Putamen (tissue), 1 donor: ENCODE measurements around the gene ELOB.
"Not testable (repeated sequence)": the region's sequence is repeated elsewhere in the genome, so short reads cannot be mapped to it uniquely, and the experiment has no call there.

Experiments used
- DNase-seq: peaks from one replicate; pipeline ENCODE4 v3.0.0-alpha.2; 2016; ENCODE audit warnings: low spot score

ELOB gene

DNA sequence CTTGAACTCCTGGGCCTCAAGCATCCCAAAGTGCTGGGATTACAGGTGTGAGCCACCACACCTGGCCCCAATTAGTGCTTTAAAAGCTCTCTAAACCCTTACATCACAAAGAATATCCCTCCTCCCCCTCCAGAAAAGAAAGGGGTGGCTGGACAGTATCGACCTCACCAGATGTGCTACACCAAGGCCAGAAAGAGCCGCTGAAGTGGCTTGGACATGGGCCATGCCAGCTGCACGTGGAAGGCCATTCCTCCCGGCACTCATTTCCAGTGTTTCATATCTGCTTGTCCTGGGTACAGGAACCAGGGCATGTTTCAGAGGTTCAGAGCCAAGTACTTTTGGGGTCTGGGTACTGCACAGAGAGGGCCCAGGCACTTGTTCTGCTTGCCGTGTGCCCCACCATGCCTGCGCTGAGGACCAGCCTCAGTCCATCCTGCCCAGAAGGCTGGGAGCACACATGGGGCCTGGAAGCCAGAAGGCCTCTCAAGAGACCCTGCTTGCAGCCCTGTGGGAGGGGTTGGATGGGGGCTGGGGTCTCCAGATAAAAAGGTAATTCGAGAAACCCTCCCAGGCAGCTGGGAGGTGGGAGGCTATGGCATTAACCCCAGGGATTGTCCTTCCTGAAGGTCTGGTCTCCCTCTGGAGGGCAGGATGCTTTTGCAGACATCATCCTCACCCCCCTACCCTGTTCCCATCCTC lies 28.2 kb downstream of the ELOB start:
- DNase-seq: no peak

DNA sequence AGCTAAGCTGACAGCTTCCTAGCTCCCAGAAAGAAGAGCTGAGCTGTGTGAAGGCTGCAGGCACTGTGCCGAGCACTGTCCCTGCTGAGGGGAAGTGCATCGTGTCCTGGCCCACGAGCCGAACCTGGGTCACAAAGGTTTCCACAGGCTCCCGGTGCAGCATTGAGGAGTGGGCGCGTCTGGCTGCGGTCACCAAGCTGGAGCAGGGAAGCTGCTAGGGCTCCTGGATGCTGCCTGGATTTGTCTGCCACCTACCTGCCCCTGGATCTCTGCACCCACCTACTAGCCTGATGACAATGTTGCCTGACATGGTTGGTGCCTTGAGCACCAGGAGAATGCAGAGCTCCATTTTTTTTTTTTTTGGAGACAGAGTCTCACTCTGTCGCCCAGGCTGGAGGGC lies 31.1 kb downstream of the ELOB start:
- peak; percentile 48 for DNase-seq

DNA sequence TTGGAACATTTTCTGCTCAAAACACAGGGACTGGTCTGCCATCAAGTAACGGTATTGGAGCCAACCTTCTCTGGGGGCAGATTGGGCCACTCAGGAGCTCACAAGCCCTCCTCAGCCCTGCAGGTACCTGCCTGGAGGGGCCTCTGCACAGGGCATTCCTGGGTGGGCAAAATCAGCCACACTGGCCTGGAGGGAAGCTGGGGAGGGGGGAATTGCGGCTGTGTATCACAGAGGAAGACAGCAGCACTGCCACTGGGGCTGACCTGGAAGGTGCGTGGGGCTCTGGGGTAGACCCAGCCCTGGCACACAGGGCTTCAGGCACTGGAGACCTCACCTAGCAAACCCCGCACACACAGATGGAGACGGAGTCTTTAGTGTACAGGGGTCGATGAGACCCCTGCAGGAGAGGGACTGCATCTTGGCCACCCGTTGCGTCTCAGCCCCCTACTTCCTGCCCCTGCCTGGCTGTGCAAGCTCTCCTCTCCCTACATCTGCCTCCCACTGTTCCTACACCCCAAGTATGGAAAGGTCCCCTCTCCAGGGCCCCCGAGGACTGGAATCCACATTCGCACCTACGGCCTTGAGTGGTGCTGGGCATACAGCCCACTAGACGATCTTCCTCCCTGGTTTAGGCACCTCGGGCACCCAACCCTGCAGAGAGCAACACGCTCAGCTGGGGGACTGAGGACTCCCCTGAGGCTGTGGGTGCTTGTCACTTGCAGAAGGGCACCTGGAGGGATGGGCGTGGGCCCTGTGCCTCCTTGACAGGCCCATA lies 31.8 kb downstream of the ELOB start:
- DNase-seq: no peak

DNA sequence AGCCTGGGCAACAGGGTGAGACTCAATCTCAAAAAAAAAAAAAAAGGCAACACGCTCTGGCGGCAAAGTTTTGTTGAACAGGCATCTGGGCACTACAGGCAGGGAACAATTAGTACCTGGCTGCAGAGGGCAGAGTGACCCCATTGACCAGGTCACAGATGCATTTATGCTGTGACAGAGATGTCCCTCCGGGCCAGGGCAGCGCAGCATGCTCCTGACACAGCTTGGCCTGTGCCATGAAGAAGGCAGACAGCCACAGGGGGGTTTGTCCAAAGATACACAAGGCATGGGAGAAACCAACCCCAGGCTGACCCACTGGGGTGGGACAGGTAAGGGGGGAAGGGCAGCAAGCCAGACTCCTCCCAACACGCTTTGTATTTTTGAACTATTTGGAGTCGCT lies 32.4 kb downstream of the ELOB start:
- DNase-seq: no peak

DNA sequence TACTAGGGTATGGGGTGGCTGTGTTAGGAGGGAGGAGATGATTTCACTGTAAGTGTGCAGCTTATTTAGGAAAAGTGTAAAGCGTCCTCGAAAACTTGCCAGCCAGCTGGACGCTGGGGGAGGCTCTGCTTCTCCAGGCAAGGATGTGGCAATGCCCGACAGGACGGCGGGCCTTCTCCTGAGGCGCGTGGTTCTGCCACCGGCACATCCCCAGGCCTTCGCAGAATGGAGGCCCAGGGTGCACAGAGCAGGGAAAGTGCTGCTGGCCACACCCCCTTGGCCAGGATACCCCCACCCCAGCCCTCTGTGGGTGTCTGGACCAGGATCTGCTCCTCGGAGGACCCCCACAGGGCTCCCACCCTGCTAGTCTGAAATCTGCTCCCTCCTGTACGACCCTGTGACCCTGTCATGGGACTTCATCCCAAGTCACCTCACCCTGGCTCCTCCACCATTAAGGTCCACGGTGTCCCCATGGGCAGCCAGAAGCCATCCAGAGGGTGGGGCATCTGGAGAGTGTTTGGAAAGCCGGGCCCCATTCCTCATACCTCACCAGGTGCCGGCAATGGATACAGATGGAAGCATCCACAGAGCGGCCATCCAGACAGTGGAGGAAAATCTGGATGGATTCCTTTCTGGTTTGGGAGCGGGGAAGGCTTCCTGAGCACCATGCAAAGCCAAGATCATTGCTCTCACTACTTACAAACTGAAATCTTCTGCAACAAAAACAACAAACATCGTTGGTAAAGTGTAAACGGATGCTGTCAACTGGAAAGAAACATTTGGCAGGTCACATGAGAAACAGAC lies 33.9 kb downstream of the ELOB start:
- DNase-seq: no peak

DNA sequence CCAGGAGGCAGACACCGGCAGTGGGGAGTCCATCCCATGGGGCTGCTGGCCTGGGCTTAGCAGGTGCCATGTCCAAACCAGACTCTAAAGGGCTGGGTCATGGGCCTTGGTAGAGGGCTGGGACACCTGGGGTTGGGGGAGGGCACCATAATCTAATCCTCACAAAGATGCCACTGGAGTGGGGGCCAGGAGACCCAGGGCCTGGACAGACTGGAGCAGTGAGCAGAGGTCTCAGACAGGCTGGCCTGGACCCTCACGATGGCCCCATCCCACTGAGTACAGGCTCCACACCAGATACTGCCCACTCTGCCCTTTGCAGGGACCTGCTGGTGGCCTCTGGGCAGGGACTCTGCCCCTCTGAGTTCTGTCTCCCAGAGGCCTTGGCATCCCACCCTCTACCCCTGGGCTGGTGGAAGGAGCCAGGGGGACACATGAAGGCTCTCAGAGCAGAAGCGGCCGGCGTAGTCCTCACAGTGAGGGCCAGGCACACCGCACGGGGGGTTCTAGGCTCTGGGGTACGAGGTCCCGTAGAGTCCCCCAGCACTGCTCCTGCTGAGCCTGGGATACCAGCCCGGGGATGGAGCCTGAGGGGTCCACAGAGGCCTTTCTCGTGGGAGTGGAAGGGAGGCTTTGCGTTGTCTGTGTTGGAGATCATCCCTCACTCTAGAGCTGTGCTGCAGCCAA lies 34.6 kb downstream of the ELOB start:
- DNase-seq: no peak

DNA sequence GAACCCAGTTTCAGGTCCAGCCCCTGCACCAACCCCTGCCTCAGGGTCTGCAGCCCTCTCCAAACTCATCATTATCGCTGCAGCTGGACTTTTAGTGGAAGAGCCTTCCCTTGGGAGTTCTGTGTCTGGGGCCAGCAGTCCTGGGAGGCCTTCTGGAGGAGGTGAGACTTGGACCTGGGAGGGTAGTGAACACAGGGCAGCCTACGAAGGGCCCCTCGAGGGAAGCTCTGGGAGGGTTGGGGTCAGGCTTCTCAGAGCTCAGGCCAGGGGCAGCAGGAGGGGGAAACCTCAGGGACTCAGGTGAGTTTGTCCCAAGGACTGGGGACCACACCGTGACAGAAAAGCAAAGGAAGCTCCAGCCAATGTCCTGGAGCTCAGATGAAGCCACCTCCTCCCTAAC lies 35.9 kb downstream of the ELOB start:
- DNase-seq: no peak

DNA sequence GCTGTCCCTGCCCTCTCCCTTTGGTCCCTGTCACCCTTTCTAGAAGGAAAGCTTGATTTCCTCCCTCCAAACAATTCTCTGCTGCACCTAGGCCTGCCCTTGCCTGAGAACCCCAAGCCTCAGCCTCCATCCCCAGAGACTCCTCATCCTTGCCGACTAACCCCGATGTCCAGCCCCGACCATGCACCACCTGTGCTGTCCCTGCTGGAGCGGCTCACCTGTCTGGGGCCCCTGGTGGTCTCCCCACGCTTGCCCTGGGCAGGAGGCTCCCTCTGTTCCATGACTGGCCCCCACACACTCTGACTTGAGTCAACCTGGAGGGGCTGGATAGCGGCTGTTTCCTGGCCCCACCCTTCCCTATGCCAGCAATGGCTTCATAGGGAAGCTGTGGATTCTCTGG lies 36.6 kb downstream of the ELOB start:
- no peak for DNase-seq

DNA sequence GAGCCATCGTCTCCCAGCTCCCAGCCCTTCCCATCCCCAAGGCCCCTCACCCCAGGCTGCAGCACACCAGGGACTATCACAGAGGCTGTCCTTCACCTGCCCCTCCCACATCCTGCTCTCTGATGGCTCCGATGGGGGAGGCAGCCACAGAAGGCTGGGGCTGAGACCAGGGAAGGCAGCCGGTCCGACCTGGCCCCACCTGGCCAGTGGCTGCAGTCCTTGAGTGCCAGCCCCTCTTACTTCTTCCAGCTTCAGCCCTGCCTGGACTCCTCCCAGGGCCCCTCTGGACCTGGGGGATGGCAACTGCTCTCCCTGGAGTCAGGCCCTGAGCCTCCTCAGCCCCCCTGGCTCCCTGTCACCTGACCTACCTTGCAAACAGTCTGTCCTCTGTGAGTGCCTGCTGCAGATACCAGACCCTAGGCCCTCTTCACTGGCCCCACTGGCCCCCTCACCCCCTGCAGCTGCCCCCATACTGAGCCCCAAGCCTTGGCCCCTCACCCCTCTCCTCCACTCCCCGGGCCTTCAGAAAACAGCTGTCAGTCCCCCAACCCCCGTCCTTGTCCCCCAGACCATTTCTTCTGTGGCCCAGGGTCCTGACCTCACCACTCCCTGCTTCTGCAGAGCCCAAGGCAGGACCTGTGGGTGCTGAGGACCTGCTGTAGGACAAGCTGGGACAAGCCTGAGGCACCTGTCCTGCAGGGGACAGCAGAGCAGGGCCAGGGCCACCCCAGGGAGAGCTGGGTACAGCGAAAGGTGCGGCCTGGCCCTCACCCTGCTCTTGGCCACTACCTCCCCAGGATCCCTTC lies 37.3 kb downstream of the ELOB start:
- no peak for DNase-seq

DNA sequence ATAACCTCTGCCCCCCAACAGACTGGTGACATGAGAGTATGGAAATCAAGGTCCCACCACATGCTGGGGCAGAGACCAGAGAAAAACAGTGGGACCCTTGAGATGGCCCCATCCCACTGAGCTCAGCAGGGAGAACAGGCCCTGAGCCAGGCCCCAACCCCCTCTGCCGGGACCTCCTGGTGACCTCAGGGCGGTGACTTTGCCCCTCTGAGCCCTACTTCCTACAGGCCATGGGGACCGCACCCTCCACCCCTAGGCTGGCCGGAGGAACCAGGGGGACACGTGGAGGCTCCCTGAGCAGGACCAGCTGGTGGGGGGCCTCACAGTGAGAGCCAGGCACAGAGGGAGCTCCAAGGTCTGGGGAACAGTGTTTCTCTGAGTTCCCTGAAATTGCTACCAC lies 38.5 kb downstream of the ELOB start:
- DNase-seq: no peak

DNA sequence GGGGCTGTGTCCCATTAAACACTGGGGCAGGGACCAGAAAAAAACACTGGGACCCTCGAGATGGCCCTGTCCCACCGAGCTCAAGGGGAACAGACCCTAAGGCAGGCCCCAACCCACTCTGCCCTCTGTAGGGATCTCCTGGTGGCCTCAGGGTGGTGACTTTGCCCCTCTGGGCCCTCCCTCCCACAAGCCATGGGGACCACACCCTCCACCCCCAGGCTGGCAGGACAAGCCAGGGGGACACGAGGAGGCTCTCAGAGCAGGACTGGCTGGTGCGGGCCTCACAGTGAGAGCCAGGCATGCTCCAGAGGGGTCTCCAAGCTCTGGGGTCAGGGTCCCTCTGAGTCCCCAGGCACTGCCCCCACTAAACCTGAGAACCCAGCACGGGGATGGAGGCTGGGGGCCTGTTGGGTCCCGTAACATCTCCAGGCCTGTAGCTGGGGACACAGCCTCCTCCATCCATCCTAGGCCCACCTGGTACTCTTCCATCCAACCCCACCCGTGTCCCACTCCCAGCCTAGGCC lies 39.1 kb downstream of the ELOB start:
- DNase-seq: no peak

DNA sequence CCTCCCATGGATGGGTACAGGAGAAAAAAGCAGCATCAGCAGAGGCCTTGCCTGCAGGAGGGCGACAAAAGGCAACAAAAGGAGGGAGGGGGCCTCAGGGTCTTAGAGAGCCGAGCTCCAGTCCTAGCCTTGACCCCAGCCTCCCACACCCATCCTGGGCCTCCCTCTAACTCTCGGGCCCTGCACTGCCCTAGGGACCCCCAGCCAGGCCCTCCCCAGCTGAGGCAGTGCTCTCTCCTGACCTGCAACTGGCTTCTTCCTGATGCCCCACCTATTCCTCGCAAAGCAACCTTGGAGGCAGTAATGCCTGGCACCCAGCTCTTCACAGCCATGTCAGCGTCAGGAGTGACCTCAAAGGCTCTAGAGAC lies 39.9 kb downstream of the ELOB start:
- DNase-seq: no peak

DNA sequence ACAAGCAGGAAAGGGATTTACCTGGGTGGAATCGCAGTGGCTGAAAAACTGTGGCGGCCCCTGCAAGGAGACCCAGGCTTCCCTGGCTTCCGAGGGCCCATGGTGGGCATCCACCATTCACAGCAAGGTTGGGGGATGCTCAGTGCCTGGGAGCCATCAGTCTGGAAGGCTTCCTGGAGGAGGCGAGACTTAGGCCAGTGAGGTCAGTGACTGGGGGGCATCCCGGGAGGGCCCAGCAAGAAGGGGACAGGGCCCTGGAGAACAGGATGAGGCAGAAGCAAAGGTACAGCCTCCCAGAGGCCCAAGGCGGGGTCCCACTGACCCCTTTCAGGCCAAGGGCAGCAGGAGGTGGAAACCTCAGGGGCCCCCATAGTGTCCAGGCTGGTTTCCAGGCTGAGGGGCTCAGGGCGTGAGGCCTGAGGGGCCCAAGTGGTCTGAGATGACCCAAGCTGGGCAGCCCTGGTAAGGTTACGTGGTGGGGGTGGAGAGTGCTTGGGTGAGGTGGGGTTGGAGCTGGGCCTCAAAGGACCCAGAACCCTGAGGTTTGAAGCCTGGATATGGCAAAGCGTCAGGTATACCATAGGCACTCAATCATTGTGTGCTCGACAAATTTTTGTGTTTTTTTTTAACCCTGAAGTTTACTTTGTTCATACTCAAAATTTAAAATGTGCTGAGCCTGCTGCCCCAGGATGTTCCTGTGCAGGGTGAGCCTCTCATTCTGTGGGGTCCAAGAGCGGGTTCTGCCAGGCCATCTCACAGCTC lies 40.4 kb downstream of the ELOB start:
- DNase-seq: no peak

DNA sequence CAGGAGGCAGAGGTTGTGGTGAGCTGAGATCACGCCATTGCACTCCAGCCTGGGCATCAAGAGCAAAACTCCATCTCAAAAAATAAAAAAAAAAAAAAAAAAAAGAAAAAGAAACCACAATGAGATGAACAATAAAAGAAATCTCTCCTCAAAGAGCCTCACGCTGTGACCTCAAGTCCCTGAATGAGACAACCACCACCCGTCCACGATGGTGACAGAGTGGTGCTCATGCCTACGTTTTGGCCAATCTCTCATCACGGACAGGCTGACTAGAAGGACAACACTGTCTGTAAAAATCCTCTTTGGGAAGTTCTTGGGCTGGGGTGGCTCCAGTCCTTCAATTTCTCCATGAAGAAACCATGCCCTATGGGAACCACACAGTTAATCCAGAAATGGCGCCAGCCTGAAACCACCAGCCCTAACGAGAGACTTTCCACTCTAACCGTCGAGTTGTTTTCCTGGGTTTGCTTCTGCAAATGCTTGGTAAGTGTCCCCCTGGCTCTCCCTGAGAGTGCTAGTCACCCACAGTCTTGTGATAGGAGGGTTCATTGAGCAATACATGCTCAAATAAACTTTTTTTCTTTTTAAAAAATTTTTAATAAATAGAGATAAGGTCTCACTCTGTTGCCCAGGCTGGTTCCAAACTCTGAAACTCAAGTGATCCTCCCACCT lies 42.1 kb downstream of the ELOB start:
- DNase-seq: no peak

DNA sequence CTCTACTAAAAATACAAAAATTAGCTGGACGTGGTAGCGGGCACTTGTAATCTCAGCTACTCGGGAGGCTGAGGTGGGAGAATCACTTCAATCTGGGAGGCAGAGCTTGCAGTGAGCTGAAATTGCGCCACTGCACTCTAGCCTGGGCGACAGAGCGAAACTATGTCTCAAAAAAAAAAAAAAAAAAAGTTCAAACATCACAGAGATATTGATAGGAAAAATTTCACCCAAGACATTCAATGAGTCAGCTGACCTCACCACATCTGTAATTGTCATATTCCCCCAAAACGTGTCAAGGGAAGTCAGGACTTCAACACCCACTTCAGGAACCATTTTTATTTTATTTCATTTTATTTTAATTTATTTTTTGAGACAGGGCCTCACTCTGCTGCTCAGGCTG lies 49.0 kb downstream of the ELOB start:
- no peak for DNase-seq

DNA sequence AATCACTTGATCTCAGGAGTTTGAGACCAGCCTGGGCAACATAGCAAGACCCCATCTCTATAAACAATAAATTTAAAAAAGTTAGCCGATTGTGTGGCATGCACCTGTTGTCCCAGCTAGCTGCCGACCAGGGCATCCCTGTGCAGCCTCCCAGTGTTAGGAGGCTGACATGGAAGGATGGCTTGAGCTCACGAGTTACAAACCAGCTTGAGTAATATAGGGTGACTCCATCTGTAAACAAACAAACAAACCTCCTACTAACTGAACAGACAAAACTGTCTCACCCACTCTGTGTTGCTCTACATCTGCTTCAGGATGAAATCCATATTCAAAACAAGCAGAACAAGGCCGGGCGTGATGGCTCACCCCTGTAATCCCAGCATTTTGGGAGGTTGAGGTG lies 50.2 kb downstream of the ELOB start:
- no peak for DNase-seq

DNA sequence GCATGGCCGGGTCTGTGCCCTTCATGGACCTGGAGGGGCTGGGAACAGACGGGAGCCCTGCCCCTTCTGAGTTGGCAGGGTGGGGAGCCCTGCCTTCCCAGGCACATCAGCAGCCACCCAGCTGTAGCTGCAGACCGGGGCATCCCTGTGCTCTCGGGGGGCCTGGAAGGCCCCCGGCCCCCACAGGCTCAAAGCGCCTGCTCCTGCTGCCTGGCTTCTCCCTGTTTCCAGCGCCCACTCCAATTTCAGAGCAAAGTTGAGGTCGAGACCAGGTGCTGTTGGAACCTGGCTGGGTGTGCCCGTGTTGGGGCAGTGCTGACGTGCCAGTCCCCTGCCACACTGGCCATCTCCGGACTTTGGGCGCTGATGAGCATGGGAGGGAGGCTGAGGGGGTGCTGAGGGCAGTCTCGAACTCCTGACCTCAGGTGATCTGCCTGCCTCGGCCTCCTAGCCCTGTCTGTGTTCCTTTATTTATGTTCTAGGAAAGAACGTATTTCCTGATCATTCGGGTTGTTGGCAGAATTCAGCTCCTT lies 52.2 kb downstream of the ELOB start:
- no peak for DNase-seq

DNA sequence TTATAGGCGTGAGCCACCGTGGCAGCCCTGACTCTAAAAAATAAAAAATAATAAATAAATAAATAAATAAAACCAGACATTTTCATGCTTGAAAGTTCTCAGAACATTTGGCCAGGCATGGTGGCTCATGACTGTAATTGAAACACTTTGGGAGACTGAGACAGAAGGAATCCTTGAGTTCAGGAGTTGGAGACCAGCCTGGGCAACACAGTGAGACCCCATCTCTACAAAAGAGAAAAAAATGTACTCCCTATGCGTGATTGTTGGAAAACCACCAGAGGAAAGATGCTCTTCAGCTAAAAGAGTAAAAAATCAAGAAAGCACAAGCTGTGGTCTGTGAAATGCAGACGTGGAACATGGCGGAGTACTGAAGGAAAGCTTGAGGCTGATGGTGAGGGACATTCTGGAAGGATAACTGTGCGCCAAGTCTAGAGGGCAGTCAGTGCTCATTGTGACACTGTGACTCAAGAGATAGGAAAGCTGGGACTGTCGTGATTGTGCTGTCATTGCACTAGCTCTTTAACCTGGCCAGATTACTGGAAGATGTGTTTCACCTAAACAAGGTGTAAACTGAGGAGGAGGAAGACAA lies 52.9 kb downstream of the ELOB start:
- DNase-seq: no peak

DNA sequence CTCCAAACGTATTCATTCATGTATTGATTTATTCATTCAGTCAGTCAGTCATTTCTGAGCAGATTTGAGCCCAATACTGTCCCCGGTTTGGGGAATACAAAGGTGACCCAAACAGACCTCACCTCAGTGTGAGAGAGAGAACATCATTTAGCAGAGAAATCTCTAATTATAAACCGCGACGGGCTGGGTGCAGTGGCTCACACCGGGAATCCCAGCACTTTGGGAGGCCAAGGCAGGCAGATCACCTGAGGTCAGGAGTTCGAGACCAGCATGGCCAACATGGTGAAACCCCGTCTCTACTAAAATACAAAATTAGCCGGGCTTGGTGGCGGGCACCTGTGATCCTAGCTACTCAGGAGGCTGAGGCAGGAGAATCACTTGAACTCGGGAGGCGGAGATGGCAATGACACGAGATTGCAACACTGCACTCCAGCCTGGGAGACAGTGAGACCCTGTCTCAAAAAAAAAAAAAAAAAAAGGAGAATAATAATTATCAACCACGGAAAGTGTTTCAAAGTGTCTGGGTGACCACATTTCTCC lies 55.4 kb downstream of the ELOB start:
- DNase-seq: not testable (repeated sequence)
